MM.1S (cell line): ENCODE results near the gene MYO10.

Experiments
- CTCF ChIP-seq: fragments of 300-600 bp; sonication (generic); IDR thresholded peaks from 2 replicates; pipeline ENCODE4 v1.5.1; 2016; ENCODE audit warnings: antibody characterized with exemption, low read length, mixed read lengths
- EZH2phosphoT487 ChIP-seq: fragments of 300-600 bp; sonication (generic); IDR thresholded peaks from 2 replicates; pipeline ENCODE4 v1.6.1; 2018; ENCODE audit warnings: antibody characterized with exemption, low read length

GRCh38 chr5:16852251-16853005 lies 83.7 kb downstream of the MYO10 start:
- TF ChIP-seq CTCF (no peak), EZH2phosphoT487 (no peak)
